ENCODE measurements around the gene LSMEM2.
"Not testable (repeated sequence)": the region's sequence is repeated elsewhere in the genome, so short reads cannot be mapped to it uniquely, and the experiment has no call there.

LSMEM2 gene

DNA sequence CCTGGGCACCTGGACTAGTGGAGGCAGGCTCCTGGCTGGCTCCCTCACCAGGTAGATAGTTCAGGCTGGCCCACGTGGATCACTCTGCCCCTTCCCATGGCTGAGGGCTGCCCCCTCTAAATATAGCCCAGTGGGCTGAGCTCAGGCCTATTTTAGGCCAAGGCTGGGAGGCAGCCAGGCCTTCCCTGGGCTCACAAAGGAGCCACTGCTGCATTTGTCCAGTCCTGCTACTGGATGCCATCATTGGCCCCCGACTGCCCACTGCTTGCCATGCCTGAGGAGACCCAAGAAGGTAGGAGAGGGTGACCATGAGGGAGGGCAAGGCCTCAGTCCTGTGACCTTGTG is at the start of gene LSMEM2:
TSS of gene LSMEM2 (plus strand) at position 208 of the 345 bp plus-strand sequence. CDS start at position 235, 27 bp downstream.
- FAIRE-seq (no peak), DNase-seq (ENCODE audit: low spot score) (no peak)

DNA sequence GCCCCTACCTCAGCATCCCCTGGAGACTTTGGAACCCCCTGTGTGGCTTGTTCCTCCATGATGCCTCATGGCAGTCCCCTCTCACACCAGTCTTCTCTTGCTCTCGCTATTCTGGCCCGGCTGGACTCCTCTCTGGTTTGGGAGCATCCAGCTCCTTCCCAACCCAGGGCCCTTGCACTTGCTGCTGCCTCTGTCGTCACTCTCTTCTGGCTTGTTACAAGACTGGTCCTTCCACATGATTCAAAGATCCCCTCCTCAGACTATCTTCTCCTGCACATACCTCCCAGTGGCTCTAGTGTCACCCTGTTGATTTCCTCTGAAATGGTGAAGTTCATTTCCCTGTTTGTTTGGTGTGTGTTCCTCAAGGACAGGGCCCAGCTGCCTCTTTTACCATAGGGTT is 49.4 kb upstream of the LSMEM2 start:
- DNase-seq (ENCODE audit: low spot score) = no peak
- FAIRE-seq = no peak

DNA sequence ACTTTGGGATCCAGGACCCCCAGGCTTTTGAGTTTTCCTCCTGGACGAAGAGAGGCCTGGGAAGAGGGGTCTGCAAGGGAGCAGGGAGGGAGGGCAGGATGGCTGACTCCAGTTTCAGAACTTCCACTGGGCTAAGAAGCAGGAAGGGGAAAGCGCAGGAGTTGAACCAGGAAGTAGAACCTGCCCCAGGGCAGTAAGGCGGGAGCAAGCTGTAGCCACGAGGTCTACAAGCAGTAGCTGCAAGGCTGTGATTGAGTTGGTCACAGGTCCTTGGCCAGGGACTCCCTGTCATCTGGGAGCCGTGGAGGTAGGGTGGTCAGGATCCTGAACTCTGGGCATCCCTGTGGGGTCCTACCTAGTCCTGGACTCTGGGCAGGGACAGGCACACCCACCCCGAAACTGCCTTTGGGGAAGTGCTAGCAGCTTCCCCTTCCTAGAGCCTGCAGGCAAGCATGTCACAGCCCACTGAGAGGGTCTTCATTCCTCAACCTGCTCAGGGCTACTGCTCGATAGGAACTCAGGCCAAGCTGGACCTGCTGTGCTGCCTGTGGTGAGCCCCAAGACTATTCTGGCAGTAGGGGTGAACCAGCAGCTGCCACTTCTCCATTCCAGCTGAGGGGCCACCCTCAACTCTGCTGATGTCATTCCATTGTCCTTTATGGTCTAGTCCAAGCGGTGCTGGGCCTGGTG is 48.6 kb upstream of the LSMEM2 start:
- FAIRE-seq (no peak), DNase-seq (ENCODE audit: low spot score) (no peak)

DNA sequence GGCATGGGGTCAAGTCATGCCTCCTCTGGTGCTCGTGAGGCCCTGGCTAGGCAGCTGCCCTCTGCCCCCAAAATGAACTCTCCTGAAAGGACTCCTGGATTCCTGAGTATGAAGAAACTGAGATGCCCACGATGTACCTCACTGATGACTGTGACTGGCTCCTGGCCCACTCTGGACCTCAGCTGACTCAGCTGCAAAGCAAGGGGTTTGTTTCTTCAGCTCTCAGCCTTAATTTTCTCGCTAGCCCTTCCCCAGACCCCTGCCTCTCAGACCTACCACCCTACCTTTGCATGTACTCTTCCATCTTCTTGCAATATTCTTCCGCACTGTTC is 48.1 kb upstream of the LSMEM2 start:
- FAIRE-seq = no peak

DNA sequence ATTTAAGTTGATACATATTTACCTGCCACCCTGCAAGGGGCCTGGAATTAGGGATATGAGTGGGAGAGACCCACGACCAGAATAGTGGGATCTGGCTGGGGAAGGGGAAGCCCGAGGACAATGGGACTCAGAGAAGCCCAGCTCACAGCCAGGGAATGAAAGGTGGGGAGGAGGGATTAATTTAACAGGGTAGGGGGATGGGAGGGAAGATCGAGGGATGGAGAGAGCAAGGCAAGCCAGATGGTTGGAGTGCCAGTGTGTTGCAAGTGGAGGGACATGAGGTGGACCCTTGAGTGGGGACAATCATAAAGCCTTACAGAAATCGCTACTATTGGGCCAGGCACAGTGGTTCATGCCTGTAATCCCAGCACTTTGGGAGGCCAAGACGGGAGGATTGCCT is 47.3 kb upstream of the LSMEM2 start:
- FAIRE-seq (no peak), DNase-seq (ENCODE audit: low spot score) (no peak)

More for the DNA sequence above, 48.1 kb upstream of the LSMEM2 start:
- DNase-seq (ENCODE audit: low spot score) = no peak

DNA sequence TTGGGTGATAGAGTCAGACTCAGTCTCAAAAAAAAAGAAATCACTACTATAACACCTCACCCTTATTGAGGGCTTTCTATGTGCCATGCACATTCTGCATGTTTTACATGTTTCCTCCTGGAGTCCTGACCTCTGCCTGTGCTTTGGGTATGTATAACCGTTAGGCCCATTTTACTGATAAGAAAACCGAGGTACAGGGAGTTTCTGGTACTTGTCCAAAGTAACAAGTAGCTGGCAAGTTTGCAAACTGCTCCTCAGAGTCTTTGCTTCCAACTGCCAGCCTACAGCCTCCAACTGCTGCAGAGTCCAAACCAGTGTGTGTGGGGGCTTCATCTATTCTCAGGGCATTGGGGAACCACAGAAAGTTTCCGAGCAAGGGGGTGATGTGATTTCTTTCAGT is 46.6 kb upstream of the LSMEM2 start:
- FAIRE-seq = no peak

DNA sequence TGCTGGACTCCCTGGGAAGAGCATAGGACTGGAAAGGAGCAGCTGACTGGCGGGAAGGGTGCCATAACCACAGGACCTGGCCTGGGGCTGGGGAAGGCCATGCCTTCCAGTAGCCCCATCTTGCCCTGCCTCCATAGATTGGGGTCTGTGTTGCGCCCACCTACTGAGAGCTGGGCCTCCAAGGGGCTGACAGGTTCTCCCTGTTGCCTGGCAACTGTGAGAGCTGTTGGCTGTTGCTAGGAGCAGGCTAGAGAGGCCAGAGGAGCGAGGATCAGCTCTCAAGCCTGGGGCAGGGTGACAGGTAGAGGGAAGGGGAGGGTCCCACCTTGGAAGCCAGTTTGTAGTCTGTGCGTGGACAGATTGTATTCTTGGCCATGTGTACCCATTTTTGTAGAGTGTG is 45.7 kb upstream of the LSMEM2 start:
- FAIRE-seq = no peak
- DNase-seq (ENCODE audit: low spot score) = no peak

More for the DNA sequence above, 46.6 kb upstream of the LSMEM2 start:
- no peak for DNase-seq (ENCODE audit: low spot score)

DNA sequence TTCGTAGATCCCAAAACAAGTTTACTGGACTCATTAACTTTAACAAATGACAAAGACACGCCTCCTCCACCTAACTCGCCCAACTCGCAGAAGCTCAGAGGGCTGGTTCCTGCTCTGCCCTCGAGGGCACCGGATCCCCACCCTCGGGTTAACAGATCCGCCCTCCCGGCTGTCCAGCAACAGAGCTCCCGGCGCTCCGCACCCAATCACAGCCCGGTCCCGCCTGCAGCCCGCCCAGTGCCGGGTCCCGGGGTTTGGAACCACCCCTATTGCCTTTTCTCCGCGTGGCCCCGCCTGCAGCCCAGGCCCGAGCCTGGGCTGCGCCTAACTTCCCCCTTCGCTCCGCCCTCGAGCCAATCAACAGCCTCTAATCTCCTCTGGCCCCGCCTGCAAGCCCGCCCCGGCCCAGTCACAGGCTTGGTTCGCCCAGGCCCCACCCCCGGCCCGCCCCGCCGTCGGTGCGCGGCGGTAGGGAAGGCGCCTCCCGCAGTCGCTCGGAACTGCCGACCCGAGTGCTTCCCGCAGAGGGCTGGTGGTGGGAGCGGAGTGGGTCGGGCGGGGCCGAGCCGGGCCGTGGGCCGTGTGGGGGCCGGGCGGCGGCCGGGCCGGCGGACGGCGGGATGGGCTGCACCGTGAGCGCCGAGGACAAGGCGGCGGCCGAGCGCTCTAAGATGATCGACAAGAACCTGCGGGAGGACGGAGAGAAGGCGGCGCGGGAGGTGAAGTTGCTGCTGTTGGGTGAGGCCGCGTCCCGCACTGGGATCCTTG is 43.0 kb upstream of the LSMEM2 start, which contains the start of gene GNAI2:
TSS of gene GNAI2 (plus strand) at position 489 of the 768 bp plus-strand sequence. CDS start at position 621, 132 bp downstream.
- peak; percentile 94 for DNase-seq (ENCODE audit: low spot score)
- peak; percentile 93 for FAIRE-seq

DNA sequence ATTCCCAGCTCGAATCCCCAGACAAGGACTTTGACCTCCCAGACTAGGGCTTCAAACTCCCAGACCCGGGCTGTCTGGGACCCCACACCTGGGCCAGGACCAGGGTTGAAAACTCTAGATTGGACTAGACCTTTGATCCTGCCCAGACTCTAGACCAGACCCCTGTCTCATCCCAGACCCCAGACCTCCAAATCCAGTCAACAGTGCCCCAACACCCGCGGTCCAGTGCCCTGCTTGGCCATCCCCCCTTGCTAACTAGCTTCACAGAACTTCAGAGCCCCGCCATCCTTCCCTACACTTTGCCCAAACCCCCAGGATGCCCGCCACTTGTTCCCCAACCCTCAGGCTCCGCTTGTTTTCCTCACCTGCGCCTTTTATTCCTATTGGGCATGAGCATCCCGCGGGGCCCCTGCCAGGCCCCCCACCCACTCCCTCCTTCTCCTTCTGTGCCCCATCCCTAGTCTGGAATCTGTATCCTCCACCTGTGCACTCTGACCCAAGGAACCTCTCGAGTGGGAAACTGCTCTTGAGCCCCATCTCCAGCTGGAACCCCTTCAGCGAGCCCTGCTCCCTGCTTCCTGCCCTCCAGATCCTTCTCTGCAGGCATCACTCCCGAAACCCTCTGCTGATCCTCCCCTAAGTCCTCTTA is 42.3 kb upstream of the LSMEM2 start:
- DNase-seq (ENCODE audit: low spot score) = no peak
- no peak for FAIRE-seq

DNA sequence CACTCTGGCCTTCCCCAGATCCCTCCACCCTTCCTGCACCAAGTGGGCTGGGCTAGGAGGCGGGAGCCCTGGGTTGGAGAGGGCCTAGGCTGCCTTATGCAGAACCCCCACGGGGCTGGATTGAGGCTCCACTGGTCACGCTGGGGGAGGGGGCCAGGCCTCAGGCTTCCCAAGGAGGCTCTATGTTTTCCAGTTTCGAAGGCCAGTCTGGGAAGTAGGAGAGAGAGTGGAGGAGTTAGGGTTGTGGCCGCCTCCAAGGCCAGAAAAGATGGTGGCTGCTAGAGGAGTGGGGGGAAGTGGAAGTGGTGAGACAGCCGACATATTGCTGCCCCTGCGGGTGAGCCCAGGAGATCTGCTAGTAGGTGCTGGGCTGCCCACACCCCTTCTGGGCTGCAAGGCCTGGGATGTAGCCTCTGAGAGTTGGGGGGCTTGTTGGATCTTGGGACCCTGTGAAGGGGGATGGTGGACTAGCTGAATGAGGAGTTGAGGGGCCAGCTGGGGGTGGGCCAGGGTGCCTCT is 41.7 kb upstream of the LSMEM2 start:
- no peak for FAIRE-seq
- DNase-seq (ENCODE audit: low spot score) = no peak

DNA sequence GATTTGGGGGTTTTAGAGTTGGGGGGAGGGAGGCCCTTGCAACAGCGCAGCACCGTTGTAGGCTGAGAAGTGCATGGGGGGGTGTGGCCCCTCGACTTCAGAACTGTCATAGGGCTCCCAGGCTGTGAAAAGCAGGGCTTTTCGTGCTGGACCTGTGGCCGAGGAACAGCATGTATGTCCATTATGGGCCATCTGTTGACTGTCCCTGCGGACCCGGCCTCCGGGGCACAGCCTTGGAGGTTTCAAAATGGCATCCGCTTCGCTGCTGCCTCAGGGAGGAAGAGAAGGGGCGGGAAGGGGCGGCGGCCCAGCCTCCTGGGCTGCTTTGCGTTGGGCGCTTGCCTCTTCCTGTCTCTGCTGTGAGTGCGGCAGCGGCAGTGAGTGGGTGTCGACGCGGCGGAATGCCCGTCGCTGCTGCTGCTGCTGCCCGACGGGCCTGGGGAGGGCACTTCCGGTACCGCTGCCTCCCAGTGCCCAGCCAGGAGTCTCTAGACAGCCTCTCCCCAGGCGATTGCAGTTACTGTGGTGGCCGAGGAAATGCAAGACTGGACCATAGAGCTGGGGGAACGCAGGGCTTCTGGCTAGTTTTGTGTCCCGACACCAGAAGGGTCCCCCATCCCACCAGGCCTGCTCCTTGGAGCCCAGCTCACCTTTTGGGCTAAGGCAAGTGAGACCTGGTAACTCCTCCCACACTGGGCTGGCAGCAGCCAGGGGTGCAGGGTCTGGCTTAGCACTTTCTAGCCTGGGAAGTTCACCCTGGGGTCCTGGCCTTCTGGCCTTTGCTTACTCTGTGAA is 40.9 kb upstream of the LSMEM2 start:
- FAIRE-seq (peak; percentile 68), DNase-seq (ENCODE audit: low spot score) (peak; percentile 78)

DNA sequence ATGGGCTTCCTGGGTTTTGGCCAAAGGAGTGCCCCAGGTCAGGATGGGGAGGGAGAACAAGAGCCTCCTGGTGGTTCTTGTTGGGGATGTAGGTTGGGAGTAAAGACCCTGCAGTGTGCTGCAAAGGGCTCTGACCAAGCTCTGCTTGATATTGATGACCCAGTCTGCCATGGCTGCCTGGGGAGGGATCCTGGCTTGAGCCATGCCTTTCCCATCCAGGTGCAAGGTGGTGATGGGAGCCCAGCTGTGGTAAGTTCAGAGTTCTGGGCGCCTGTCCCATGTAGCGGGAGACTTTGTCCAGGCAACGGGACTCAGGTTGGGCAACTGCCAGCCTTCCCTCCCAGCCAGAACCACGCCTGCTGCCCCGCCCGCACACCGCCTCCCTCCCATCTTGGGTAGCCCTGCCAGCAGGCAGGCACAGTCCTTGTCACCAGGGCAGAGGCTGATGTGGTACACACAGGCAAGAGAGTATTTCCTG is 40.3 kb upstream of the LSMEM2 start:
- DNase-seq (ENCODE audit: low spot score) (no peak), FAIRE-seq (no peak)

DNA sequence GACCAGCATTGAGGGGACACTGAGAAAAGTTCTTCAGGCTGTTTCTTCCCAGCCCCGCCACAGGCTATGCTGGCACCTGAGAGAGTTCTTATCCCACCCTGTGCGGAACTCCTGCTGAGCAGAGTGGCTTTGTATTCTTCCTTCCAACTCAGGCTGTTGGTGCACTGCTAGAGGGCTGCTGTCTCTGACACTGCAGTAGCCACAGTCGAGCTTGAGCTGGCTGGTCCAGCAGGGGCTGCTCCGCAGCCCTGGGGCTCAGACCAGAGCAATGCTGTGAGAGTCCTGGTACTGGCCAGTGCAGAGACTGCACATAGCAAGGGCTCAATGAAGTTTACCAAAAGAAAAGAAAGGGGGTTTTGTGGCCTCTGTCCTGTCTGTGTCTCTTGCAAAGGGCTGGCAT is 39.2 kb upstream of the LSMEM2 start:
- no peak for FAIRE-seq

DNA sequence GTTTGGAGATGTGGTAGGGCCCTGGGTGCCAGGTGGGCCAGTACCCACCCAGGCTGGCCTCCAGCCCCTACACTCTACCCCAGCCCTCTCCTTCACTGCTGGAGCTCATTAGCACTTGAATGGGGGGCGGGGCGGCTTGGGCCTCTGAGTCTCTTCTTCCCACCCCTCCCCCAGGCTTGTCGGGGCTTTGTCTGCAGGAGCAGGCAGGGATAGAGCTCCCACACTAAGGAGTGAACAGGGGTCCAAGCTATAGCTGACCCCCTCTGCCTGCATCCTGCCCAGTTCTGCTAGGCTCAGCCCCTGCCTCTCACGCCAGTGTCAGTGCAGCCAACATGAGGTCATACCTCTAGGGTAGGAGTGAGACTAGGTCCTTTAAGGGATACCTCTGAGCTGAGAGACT is 37.7 kb upstream of the LSMEM2 start:
- no peak for FAIRE-seq
- no peak for DNase-seq (ENCODE audit: low spot score)

More for the DNA sequence above, 39.2 kb upstream of the LSMEM2 start:
- DNase-seq (ENCODE audit: low spot score) = no peak

DNA sequence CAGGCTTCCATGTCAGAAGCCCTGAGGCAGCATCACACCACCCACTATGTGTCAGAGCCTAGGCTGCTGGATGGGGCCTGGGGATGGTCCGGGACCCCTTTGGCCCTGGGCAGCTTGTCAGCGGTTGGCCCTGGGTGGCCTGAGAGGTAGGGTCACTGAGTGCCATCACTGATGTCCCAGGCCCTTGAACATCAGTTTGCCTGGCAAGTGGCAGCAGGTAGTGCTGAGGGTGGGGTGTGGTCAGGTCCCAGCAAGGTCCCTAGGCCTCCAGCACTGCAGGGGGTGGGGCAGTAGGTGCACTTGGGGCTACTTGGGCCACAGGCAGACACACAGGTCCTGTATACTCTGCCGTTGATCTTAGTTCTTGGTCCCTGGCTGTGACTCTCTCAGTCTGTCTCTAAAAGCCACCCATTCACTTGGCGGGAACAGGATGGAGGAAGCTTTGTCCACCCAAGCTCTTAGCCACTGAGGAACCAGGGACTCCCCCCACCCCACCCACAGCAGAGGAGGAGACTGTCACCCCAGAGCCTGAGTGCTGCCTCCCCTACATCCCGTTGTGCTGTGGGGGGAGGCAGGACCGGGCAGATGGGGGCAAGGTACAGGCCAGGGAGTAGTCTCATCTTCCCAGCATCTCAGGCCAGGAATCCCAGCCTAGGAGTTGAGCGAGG is 37.0 kb upstream of the LSMEM2 start:
- no peak for DNase-seq (ENCODE audit: low spot score)

DNA sequence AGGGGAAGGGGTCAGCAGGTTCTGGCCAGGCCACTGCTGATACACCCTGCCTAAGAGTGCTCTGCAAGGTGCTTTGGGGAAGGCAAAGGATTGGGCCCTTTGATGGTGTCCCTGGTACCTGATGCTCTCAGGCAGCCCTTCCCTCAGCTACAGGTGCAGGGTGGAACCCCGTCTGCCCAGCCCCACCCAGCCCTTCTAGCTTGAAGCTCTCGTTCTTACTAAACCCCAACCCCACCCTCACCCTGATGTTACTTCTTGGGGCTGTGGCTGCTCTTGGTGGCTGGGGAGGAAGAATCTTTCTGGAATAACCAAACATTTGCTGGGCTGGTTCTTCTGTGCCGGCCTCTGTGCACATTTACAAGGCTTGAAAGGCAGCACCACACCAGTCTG is 36.5 kb upstream of the LSMEM2 start:
- FAIRE-seq = no peak

More for the DNA sequence above, 37.0 kb upstream of the LSMEM2 start:
- FAIRE-seq = no peak

DNA sequence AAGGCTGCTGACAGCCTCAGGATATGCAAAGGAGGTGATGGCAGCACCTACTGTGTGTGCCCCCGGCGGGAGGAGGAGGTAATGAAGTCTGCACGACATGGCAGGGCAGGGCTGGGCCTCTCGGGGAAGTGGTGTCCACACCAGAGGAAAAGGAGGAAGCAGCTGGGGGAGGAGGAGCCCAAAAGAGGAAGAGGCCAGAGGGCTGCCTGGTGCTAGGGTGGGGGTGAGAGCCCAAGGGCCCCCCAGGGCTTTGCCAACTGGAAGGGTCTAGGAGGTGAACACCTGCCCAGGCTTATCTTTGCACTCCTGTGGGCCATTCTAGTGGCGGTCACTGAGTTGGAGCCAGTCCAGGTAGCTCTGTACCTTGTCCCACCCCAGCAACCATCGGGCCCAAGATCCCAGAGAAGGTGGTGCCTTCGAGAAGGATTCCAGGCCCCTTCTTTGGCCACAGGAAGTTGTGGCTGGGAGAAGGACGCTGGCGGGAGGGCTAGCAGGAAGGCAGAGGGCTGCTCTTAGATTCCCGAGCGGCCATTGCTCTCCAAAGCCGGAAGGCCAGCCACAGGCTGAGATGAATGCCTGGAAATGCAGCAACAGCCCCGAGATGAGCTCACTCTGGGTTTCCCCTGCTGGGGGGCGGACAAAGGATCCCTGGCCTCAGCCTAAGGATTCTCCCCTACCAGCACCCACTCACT is 35.9 kb upstream of the LSMEM2 start:
- DNase-seq (ENCODE audit: low spot score) = peak; percentile 72
- no peak for FAIRE-seq

More for the DNA sequence above, 36.5 kb upstream of the LSMEM2 start:
- no peak for DNase-seq (ENCODE audit: low spot score)

DNA sequence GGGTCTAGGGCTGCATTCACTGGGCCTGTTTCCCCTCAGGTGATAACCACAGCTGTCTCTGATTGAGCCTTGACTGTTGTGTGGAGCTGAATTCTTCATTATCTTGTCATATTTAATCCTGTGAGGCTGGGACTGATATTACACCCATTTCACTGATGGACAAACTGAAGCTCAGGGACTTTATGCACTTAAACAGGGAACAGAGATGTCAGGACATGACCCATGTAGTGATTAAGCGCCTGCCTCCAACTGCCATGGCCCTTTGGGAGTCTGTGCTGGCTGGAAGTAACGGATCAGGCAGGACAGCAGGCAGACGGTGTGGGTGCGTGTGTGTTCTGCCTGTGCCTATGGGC is 35.4 kb upstream of the LSMEM2 start:
- FAIRE-seq = no peak

DNA sequence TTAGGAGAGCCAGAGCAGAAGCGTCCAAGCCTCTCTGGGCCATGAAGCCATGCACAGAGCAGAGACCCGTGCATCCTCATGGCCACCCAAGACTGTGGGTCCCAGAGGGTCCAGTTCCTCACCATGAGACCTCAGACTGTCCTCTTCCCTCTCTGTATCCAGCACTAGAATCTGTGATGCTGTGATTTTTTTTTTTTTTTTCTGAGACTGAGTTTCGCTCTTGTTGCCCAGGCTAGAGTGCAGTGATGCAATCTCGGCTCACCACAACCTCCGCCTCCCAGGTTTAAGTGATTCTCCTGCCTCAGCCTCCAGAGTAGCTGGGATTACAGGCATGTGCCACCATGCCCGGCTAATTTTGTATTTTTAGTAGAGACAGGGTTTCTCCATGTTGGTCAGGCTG is 34.1 kb upstream of the LSMEM2 start:
- not testable (repeated sequence) for FAIRE-seq; DNase-seq (ENCODE audit: low spot score)

More for the DNA sequence above, 35.4 kb upstream of the LSMEM2 start:
- DNase-seq (ENCODE audit: low spot score) = no peak

DNA sequence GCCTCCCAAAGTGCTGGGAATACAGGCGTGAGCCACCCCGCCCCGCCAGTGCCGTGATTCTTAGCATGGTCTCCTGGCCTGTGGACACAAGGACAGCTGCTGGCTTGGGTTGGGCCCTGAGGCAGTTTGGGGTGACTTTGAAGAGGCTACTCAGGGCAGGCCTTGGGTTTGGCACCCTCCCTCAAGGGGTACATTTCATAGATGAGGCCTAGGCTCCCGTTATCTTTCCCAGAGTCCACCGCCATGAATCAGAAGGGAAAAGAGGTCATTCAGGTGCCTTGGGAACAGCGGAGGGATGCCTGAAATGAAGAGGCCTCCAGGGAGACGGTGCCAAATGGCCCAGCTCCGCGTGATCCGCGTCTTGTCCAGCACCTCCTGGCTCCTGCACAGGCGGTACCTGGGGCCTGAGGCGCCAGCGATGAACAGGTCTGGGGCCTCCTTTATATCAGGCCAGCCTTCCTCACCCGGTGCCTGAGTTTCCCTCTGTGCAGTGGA is 33.6 kb upstream of the LSMEM2 start:
- DNase-seq (ENCODE audit: low spot score) (no peak), FAIRE-seq (no peak)
